Stomach (tissue), 9 donors: Measurements from ENCODE around the gene ARHGEF25. TPM values are rescaled to one million over a fixed set of nuclear protein-coding genes. Genes with fewer than 3 reads are reported as not detected.
"Not testable (repeated sequence)": the region's sequence is repeated elsewhere in the genome, so short reads cannot be mapped to it uniquely, and the experiment has no call there.

Source experiments
- DNase-seq, 2 donors: peaks; one replicate each; pipeline versions ENCODE4 v3.0.0 to v3.0.0-alpha.2; 2013 to 2019
- H3K27ac ChIP-seq, 5 donors: fragments of 200-600 bp in 4 of 5; sonication (generic) in 4 of 5; one replicate each; pipeline ENCODE4 v1.5.1; 2013 to 2019; ENCODE audit warnings: mild to moderate bottlenecking in 1 of 5, moderate library complexity in 1 of 5
- H3K27me3 ChIP-seq, 3 donors: fragments of 200-600 bp; sonication (generic); one replicate each; pipeline ENCODE4 v1.5.1; 2017 to 2019; ENCODE audit warnings: mixed run types in 1 of 3
- H3K36me3 ChIP-seq, 4 donors: fragments of 200-600 bp; sonication (generic); 1 replicate in 3 of 4; 2 replicates in 1 of 4; pipeline ENCODE4 v1.5.1; 2016 to 2019
- H3K4me1 ChIP-seq, 4 donors: fragments of 200-600 bp; sonication (generic); one replicate each; pipeline ENCODE4 v1.5.1; 2016 to 2019
- H3K4me3 ChIP-seq, 4 donors: fragments of 200-600 bp; sonication (generic) in 3 of 4; one replicate each; pipeline ENCODE4 v1.5.1; 2016 to 2019; ENCODE audit warnings: mild to moderate bottlenecking in 1 of 4
- H3K9me3 ChIP-seq, 4 donors: fragments of 200-600 bp; sonication (generic); one replicate each; pipeline ENCODE4 v1.5.1; 2016 to 2019
- EP300 ChIP-seq: sonication (generic); formaldehyde crosslinking; IDR thresholded peaks from one replicate; pipeline ENCODE4 v1.6.1; 2017; ENCODE audit warnings: antibody characterized with exemption
- POLR2A ChIP-seq, 4 donors: fragments of 450-650 bp; IDR thresholded peaks; one replicate each; pipeline ENCODE4 v1.6.1; 2016; ENCODE audit warnings: antibody characterized with exemption in 4 of 4, control low read depth in 2 of 4, mild to moderate bottlenecking in 1 of 4, moderate library complexity in 1 of 4
- POLR2AphosphoS5 ChIP-seq, 3 donors: sonication (generic); formaldehyde crosslinking; IDR thresholded peaks; one replicate each; pipeline ENCODE4 v1.6.1; 2016; ENCODE audit warnings: antibody characterized with exemption in 3 of 3
- WGBS, 5 donors: extraction: QIAGEN DNeasy Blood & Tissue Kit in 3 of 5; methylation state at CpG; one replicate each; pipeline versions ENCODE4 v1.1.5 to v1.1.7; 2013 to 2018; 5-methylcytosine and 5-hydroxymethylcytosine counted together
- intact Hi-C: fragments of 100-400 bp; cut with DNase I; formaldehyde crosslinking; loops from one replicate; pipeline ENCODE4 v1.15.1; 2023; ENCODE audit warnings: low total_unique reads
- polyA plus RNA-seq, 3 donors: library from polyadenylated mRNA; stranded (reverse); fragments of 200-250 nt; gene quantifications; one replicate each; pipeline ENCODE4 v1.2.3, GENCODE V29; 2013
- total RNA-seq, 5 donors: library from RNA; depleted of rRNA; stranded (reverse); fragments of >200 nt; gene quantifications; one replicate each; pipeline versions ENCODE4 v1.1.0 to v1.2.3, GENCODE V29; 2014 to 2016
- TF ChIP-seq, protein P1 (sequence below), 7 experiments: fragments of 450-650 bp in 4 of 7; fragments of 200-600 bp in 3 of 7; sonication (generic) in 3 of 7; IDR thresholded peaks; one replicate each; pipeline ENCODE4 v1.5.1; 2016 to 2019; ENCODE audit warnings: antibody characterized with exemption in 7 of 7, control low read depth in 2 of 7, mild to moderate bottlenecking in 1 of 7
- donor health status: healthy with polysubstance abuse.
- donor health status: Bipolar disorder and iron deficiency.
- donor health status: healthy.

Gene ARHGEF25
- total and polyA plus RNA-seq, 8 donors = 18.7 to 220 (median 30.4) TPM

DNA sequence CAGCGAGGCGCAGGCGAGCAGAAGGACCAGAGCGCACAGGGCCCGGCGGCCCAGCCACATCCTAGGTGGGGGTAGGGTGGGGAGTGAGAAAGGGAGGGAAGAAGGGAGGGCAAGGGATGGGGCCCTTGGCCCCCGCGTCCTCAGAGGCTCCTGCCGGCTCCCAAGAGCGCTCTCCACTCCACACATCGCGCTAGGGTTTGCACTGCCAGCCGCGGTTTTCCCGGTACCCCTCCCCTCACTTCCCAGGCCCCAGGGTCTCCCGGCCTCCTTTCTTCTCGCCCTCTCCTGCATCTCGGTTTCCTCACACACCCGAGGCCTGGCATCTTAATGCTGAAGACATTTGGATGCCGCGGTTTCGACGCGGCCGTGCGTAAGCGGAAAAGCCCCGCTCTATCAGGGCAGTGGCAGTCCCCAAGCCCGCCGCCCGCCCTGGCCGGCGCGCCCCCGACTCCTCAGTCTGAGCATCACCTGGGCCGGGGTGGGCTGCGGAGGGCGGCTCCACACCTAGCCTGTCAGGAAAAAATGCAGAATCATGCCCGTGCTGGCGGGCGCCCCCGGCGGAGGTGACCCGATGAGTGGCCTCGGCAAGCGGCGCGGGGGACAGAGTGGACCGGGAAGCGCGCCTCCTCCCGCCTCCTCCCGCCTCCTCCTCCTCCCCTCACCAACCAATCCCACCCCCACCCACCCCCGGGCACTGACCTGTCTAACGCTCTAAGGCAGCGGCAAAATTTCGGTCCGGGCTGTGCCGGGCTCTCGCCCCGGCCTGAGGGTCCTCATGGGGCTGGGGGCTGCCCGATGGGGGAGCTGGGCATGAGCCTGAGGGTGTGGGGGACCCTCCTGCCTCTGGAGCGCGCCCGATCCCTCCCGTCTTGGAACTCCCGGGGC is 21.1 kb downstream of the ARHGEF25 start:
- Histone ChIP-seq H3K27me3 (peaks cover 0 to 84% (median 60%) of the 10 kb centered on the region in 3 donors), H3K27ac (peak overlapping the region in 1 of 5 donors; percentile 60), H3K9me3 (no peaks in the 10 kb centered on the region), H3K4me1 (peaks cover 13 to 31% (median 27%) of the 10 kb centered on the region in 4 donors), H3K4me3 (peak overlapping the region; percentile 51 to 64 (median 56)), H3K36me3 (no peaks in the 10 kb centered on the region)
- no peak for TF ChIP-seq EP300
- intact Hi-C loops = loop anchor here (10.0 kb wide), 1 partner anchor 52 kb away; no protein-coding TSS in a partner anchor
- 1 to 3% (median 2%) methylated on average over 46 to 67 of the region's 67 CpGs for WGBS, 5 donors
- DNase-seq = peak in 1 of 2 donors; percentile 51

DNA sequence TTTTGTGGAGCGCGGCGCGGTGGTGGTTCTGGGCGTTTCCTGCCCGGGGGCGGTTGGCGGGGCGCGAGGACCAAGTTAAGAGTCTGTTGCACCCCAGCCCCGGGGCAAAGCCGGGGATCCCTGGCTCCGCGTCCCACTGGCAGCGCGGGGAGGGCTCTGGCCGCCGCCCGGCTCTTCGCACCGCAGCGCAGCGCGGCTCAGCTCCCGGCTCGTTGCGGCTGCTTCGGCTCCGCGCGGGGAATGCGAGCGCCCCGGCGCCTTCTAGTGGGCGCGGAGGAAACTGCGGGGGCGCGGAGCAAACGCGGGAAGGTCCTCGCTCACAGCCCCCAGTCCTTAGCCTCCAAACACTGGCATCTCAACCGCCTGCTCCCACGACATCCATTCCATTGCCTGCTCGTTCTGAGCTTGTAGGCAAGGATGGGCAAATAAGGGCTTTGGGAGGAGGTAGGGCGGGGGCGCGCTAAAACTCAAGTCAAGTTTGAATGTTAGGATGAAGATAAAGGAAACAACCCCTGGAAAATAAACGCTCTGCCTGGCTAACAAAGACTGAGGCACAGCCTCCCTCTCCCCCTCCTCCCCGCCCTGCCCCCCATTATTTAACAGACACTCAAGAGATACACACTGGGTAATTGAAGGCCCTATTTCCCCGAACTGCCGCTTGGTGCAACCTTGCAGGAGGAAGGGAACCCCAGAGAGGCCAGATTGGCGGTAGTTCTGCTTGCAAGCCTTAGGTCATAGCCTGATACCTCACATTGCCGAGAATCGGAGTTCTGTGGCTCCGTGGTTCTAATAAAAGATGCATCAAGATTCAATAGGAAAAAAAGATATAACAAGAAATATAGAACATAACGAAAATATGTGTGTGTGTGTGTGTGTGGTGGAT is 22.0 kb downstream of the ARHGEF25 start, which contains the start of gene B4GALNT1:
Gene B4GALNT1 (minus strand): TSS at position 244 of the 883 bp plus-strand sequence. CDS start 1,069 bp downstream, outside the sequence.
- H3K36me3 ChIP-seq = no peaks in the 10 kb centered on the region
- peak within 1 kb of the TSS in 1 of 5 donors; percentile 60 for H3K27ac ChIP-seq
- TF ChIP-seq, protein P1, sequence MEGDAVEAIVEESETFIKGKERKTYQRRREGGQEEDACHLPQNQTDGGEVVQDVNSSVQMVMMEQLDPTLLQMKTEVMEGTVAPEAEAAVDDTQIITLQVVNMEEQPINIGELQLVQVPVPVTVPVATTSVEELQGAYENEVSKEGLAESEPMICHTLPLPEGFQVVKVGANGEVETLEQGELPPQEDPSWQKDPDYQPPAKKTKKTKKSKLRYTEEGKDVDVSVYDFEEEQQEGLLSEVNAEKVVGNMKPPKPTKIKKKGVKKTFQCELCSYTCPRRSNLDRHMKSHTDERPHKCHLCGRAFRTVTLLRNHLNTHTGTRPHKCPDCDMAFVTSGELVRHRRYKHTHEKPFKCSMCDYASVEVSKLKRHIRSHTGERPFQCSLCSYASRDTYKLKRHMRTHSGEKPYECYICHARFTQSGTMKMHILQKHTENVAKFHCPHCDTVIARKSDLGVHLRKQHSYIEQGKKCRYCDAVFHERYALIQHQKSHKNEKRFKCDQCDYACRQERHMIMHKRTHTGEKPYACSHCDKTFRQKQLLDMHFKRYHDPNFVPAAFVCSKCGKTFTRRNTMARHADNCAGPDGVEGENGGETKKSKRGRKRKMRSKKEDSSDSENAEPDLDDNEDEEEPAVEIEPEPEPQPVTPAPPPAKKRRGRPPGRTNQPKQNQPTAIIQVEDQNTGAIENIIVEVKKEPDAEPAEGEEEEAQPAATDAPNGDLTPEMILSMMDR (IDR thresholded peaks at IDR 0.05) = peak in 5 of 7 experiments; percentile 70 to 92 (median 89)
- peak in 2 of 3 donors; percentile 35 to 37 for TF ChIP-seq POLR2AphosphoS5 (IDR thresholded peaks at IDR 0.05)
- TF ChIP-seq EP300 = no peak
- TF ChIP-seq POLR2A (IDR thresholded peaks at IDR 0.05) = no peak
- H3K4me3 ChIP-seq = peak within 1 kb of the TSS; percentile 51 to 64 (median 56)
- intact Hi-C loops = loop anchor here (10.0 kb wide), 1 partner anchor 52 kb away; no protein-coding TSS in a partner anchor
- H3K27me3 ChIP-seq = peaks cover 0 to 77% (median 51%) of the 10 kb centered on the region in 3 donors
- H3K4me1 ChIP-seq = peaks cover 13 to 22% (median 21%) of the 10 kb centered on the region in 4 donors
- WGBS, 5 donors = 2 to 3% (median 3%) methylated on average over 39 to 58 of the region's 58 CpGs
- DNase-seq = peak; percentile 68 to 88
- H3K9me3 ChIP-seq = no peaks in the 10 kb centered on the region

DNA sequence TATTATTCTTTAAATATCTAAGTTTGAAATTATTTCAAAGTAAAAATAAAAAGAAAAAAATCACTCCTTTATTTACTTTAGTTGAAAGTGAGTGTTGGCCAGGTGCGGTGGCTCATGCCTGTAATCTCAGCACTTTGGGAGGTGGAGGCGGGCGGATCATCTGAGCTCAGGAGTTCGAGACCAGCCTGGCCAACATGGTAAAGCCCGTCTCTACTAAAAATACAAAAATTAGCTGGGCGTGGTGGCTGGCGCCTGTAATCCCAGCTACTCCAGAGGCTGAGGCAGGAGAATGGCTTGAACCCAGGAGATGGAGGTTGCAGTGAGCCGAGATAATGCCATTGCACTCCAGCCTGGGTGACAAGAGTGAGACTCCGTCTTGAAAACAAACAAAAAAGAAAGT is 25.5 kb downstream of the ARHGEF25 start:
- 77 to 80% (median 77%) methylated on average over 9 of the region's 9 CpGs for WGBS, 5 donors
- intact Hi-C loops = loop anchor here (10.0 kb wide), 1 partner anchor 48 kb away; no protein-coding TSS in a partner anchor
- DNase-seq = not testable (repeated sequence)

DNA sequence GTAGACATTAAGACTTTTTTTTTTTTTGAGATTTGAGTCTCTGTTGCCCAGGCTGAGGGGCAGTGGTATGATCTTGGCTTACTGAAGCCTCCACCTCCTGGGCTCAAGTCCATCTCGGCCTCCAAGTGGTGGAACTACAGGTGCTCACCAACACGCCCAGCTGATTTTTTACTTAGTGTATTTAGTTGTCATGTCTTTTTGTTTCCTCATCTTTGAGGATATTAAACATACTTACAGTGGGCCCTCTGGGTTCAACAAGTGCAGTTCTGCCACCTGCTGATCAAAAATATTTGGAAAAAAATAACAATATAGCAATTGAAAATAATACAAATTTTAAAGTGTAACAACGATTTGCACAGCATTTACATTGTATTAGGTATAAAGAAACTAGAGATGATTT is 26.1 kb downstream of the ARHGEF25 start:
- Histone ChIP-seq H3K36me3 (no peaks in the 10 kb centered on the region), H3K4me3 (no peak overlapping the region), H3K4me1 (peaks cover 6 to 13% (median 12%) of the 10 kb centered on the region in 4 donors), H3K27me3 (peaks cover 0 to 72% (median 38%) of the 10 kb centered on the region in 3 donors), H3K9me3 (no peaks in the 10 kb centered on the region), H3K27ac (no peak overlapping the region)
- DNase-seq = no peak
- TF ChIP-seq, protein P1 (IDR thresholded peaks at IDR 0.05) = no peak
- TF ChIP-seq POLR2AphosphoS5 (IDR thresholded peaks at IDR 0.05) = no peak
- no peak for TF ChIP-seq EP300
- TF ChIP-seq POLR2A (IDR thresholded peaks at IDR 0.05) = no peak
- intact Hi-C loops = loop anchor here (10.0 kb wide), 1 partner anchor 47 kb away; no protein-coding TSS in a partner anchor
- 49 to 65% (median 58%) methylated on average over 3 of the region's 3 CpGs for WGBS, 5 donors

More for the DNA sequence above, 25.5 kb downstream of the ARHGEF25 start:
- H3K4me1 ChIP-seq = peaks cover 12 to 19% (median 18%) of the 10 kb centered on the region in 4 donors
- H3K9me3 ChIP-seq, H3K27ac ChIP-seq, H3K36me3 ChIP-seq, H3K4me3 ChIP-seq: not testable (repeated sequence)
- peaks cover 0 to 72% (median 44%) of the 10 kb centered on the region in 3 donors for H3K27me3 ChIP-seq
